ENCODE results near the gene SCAMP5.

DNA sequence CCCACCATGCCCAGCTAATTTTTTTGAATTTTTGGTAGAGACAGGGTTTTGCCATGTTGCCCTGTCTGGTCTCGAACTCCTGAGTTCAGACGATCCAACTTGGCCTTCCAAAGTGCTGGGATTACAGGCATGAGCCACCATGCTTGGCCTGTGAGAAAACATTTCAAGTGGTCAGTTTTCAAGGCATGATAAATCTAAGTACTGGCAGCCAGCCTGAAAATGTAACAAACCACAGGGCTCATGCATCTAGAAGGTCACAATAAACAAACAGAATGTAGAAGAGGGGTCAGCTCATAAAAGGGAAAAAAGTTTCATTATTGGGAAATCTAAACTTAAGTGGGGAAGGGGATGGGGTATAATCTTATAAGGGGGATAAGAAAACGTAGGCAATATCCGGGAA is 68.0 kb downstream of the SCAMP5 start:
- no peak for TF ChIP-seq L3MBTL2 (conservative IDR thresholded peaks at IDR 0.05)
- TF ChIP-seq SUZ12 (IDR thresholded peaks at IDR 0.05), result no peak
- no peak for TF ChIP-seq LEF1 (IDR thresholded peaks at IDR 0.05; ENCODE audit: borderline replicate concordance)
- TF ChIP-seq FOXM1 (IDR thresholded peaks at IDR 0.05; ENCODE audit: borderline replicate concordance), result no peak
- TF ChIP-seq NFRKB (IDR thresholded peaks at IDR 0.05), result no peak
- TF ChIP-seq ARNT (IDR thresholded peaks at IDR 0.05), result no peak
- TF ChIP-seq, protein P1, sequence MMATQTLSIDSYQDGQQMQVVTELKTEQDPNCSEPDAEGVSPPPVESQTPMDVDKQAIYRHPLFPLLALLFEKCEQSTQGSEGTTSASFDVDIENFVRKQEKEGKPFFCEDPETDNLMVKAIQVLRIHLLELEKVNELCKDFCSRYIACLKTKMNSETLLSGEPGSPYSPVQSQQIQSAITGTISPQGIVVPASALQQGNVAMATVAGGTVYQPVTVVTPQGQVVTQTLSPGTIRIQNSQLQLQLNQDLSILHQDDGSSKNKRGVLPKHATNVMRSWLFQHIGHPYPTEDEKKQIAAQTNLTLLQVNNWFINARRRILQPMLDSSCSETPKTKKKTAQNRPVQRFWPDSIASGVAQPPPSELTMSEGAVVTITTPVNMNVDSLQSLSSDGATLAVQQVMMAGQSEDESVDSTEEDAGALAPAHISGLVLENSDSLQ (IDR thresholded peaks at IDR 0.05), result no peak
- TF ChIP-seq TARDBP (IDR thresholded peaks at IDR 0.05), result no peak
- no peak for TF ChIP-seq FOXA1 (IDR thresholded peaks at IDR 0.05)
- TF ChIP-seq ELF4 (IDR thresholded peaks at IDR 0.05), result no peak
- no peak for TF ChIP-seq FOXK2 (IDR thresholded peaks at IDR 0.05)
- no peak for TF ChIP-seq SP1 (IDR thresholded peaks at IDR 0.05)
- no peak for TF ChIP-seq BHLHE40 (IDR thresholded peaks at IDR 0.05; ENCODE audit: borderline replicate concordance)
- no peak for TF ChIP-seq ZNF384 (IDR thresholded peaks at IDR 0.05)
